Left lung (tissue), 10 donors: ENCODE measurements around the gene DSC3. TPM values are rescaled to one million over a fixed set of nuclear protein-coding genes. Genes with fewer than 3 reads are reported as not detected.
"Not testable (repeated sequence)": the region's sequence is repeated elsewhere in the genome, so short reads cannot be mapped to it uniquely, and the experiment has no call there.

ENCODE experiments used
- ATAC-seq: fragments of 200-7000 bp; cut with Tn5 transposase; one replicate; pipeline ENCODE4 v1.9.1; 2020; ENCODE audit warnings: moderate library complexity
- DNase-seq, 4 donors: peaks; one replicate each; pipeline ENCODE4 v3.0.0-alpha.2; 2013 to 2020
- H3K27ac ChIP-seq, 2 donors: fragments of 200-600 bp; sonication (generic) in 1 of 2; one replicate each; pipeline versions ENCODE4 v1.5.0 to v1.8.0; 2020 to 2021
- H3K27me3 ChIP-seq, 2 donors: fragments of 200-600 bp; sonication (generic) in 1 of 2; one replicate each; pipeline versions ENCODE4 v1.5.0 to v1.8.0; 2020 to 2021
- H3K36me3 ChIP-seq, 2 donors: fragments of 200-600 bp; sonication (generic) in 1 of 2; one replicate each; pipeline versions ENCODE4 v1.5.0 to v1.8.0; 2020 to 2021
- H3K4me1 ChIP-seq, 2 donors: fragments of 200-600 bp; one replicate each; pipeline ENCODE4 v1.8.0; 2021
- H3K4me3 ChIP-seq, 2 donors: fragments of 200-600 bp; sonication (generic) in 1 of 2; one replicate each; pipeline versions ENCODE4 v1.5.0 to v1.8.0; 2020 to 2021; ENCODE audit warnings: mild to moderate bottlenecking in 1 of 2
- H3K9me3 ChIP-seq, 2 donors: fragments of 200-600 bp; sonication (generic) in 1 of 2; one replicate each; pipeline versions ENCODE4 v1.5.0 to v1.8.0; 2020 to 2021
- intact Hi-C, 2 donors: fragments of 100-400 bp; cut with DNase I; formaldehyde crosslinking; loops; one replicate each; pipeline versions ENCODE4 v1.11.2 to v1.14.2; 2022
- polyA plus RNA-seq, 6 donors: library from polyadenylated mRNA; unstranded; fragments of 120-200 nt; gene quantifications; one replicate each; pipeline ENCODE4 v1.2.1, GENCODE V29; 2013; ENCODE audit not compliant: insufficient read length in 6 of 6
- total RNA-seq, 2 donors: library from RNA; stranded (reverse); fragmentation: NEBNext Ultra II Directional; extraction: Animal tissue kit (Norgen Biotek cat#: 25700); gene quantifications; one replicate each; pipeline ENCODE4 v1.2.1, GENCODE V29; 2021
- TF ChIP-seq, protein P1 (sequence below), 2 donors: fragments of 200-600 bp; sonication (generic) in 1 of 2; IDR thresholded peaks; one replicate each; pipeline versions ENCODE4 v1.5.0 to v1.8.0; 2021; ENCODE audit warnings: antibody characterized with exemption in 2 of 2
- donor health status: DM: no; HTN: yes; CAD: no.
- donor health status: DM: no; HTN: no; CAD: no.

DSC3 gene
- total and polyA plus RNA-seq, 8 donors: 0.14 to 0.97 (median 0.30) TPM; not detected in 1

DNA sequence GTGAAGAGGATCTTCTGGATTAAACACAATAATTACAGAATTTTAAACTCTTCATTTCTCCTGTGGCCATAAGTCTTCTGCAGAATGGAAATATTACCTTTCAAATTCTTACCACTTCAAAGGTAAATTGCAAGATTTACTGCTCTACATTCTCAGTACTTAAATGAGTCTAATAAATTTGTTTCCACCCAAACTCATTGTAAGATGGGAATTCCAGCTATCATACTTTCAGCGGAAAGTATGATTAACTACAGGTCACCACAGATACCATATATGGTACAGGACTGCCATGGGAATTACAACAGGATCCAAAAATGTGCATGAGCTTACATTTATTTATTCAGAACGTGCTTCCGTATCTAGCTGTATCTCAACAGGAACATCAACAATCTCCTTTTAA lies 3.1 kb downstream of the DSC3 start:
- ATAC-seq: no peak
- peaks cover 60 to 61% of the 10 kb centered on the region in 2 donors for H3K27me3 ChIP-seq
- TF ChIP-seq, protein P1, sequence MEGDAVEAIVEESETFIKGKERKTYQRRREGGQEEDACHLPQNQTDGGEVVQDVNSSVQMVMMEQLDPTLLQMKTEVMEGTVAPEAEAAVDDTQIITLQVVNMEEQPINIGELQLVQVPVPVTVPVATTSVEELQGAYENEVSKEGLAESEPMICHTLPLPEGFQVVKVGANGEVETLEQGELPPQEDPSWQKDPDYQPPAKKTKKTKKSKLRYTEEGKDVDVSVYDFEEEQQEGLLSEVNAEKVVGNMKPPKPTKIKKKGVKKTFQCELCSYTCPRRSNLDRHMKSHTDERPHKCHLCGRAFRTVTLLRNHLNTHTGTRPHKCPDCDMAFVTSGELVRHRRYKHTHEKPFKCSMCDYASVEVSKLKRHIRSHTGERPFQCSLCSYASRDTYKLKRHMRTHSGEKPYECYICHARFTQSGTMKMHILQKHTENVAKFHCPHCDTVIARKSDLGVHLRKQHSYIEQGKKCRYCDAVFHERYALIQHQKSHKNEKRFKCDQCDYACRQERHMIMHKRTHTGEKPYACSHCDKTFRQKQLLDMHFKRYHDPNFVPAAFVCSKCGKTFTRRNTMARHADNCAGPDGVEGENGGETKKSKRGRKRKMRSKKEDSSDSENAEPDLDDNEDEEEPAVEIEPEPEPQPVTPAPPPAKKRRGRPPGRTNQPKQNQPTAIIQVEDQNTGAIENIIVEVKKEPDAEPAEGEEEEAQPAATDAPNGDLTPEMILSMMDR (IDR thresholded peaks at IDR 0.05): no peak
- H3K27ac ChIP-seq: no peak overlapping the region
- intact Hi-C loops: no loop called here
- H3K4me3 ChIP-seq: no peak overlapping the region
- peaks cover 6 to 7% of the 10 kb centered on the region in 2 donors for H3K4me1 ChIP-seq
- H3K9me3 ChIP-seq: no peaks in the 10 kb centered on the region
- no peak for DNase-seq
- H3K36me3 ChIP-seq: no peaks in the 10 kb centered on the region

DNA sequence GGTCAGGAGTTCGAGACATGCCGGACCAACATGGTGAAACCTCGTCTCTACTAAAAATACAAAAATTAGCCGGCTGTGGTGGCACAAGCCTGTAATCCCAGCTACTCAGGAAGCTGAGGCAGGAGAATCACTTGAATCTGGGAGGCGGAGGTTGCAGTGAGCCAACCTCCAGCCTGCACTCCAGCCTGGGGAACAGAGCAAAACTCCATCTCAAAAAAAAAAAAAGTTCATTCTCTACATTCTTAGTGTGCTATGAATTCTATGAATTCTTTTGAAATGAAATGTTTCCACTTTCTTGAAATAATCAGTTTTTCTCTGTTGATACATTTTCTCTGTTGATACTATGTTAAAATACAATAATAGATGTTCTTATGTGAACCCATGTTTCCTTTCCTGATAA lies 4.9 kb downstream of the DSC3 start:
- peaks cover 44 to 47% of the 10 kb centered on the region in 2 donors for H3K27me3 ChIP-seq
- H3K9me3 ChIP-seq, ATAC-seq: not testable (repeated sequence)

DNA sequence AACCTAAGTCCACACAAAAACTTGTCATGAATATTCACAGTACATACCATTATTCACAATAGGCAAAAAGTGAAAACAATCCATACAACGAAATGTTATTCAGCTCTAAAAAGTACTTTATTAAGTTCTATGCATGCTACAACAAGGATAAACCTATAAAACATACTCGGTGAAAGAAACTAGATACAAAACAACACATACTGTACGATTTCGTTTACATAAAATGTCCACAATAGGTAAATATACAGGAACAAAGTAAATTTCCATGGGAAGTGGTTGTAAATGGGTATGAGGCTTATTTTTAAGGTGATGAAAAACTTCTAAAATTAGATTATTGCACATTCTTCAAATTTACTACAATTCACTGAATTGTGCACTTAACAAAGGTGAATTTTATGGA lies 8.0 kb downstream of the DSC3 start:
- Histone ChIP-seq H3K4me1 (no peaks in the 10 kb centered on the region), H3K4me3 (no peak overlapping the region), H3K9me3 (peaks cover 0 to 4% of the 10 kb centered on the region in 2 donors), H3K27me3 (peaks cover 12 to 16% of the 10 kb centered on the region in 2 donors), H3K36me3 (no peaks in the 10 kb centered on the region), H3K27ac (no peak overlapping the region)
- no peak for DNase-seq
- intact Hi-C loops: no loop called here
- no peak for ATAC-seq
- TF ChIP-seq, protein P1 (IDR thresholded peaks at IDR 0.05): no peak

More for the DNA sequence above, 4.9 kb downstream of the DSC3 start:
- intact Hi-C loops, H3K4me1 ChIP-seq, DNase-seq, H3K27ac ChIP-seq, H3K36me3 ChIP-seq, H3K4me3 ChIP-seq: not testable (repeated sequence)

DNA sequence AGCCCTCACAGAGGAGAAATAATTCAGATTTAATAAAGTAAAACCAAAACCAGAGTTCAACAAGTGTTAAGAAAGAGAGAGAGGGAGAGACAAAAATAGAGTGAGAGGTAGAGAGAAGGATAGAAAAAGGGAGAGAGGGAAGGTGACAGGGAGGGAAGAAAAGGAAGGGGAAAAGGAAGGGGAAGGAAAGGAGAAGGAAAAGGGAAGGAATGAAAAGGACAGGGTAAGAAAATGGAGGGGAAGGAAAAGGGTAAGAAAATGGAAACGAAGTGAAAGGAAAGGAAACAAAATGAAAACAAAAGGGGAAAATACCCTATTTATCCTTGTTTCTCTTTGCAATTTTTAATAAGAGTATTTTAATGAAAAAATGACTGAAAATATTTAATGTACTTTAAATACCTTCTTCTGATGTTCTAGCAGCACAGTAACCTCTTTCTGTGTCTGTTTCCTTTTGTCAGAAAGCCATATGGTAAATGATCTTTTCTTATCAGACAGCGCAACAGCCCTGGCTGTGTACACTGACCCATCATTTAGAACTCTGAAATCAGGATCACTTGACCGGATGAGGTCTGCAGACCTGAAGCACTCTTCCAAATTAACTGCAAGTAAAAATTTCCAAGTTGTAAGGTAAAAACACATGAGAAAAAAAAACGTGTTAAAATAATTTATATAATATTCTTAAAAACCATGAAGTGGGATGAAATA lies 11.8 kb downstream of the DSC3 start:
- no peak for DNase-seq
- Histone ChIP-seq H3K4me1 (no peaks in the 10 kb centered on the region), H3K36me3 (no peaks in the 10 kb centered on the region), H3K27ac (no peak overlapping the region), H3K27me3 (no peaks in the 10 kb centered on the region), H3K4me3 (no peak overlapping the region), H3K9me3 (peaks cover 0 to 4% of the 10 kb centered on the region in 2 donors)
- TF ChIP-seq, protein P1 (IDR thresholded peaks at IDR 0.05): no peak
- intact Hi-C loops: no loop called here
- no peak for ATAC-seq

DNA sequence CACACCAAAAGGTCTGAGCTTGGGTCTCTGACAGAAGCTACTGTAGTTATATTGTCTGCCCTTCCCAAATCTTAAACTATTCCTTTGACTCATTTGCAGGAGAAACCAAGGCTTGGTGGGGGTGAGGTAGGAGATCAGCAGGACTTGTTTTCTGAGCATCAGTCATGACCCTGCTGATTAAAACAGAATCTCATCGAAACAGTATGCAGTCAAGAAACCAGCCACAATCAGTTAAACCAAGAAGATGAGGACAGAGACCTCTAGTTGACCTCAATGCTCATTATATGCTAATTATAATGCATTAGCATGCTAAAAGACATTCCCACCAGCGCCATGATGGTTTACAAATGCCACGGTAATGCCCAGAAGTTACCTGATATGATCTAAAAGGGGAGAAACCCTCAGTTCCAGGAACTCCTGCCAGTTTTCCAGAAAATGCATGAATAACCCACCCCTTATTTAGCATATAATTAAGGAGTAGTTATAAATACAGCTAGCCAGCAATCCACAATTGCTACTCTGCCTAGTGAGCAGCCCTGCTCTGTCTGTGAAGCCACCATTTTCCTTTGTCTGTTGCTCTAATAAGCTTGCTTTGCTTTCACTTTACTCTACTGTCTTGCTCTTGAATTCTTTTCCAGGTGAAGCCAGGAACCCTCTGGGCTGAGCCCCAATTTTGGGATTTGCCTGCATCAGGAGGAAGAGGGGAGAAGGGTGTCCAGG lies 26.7 kb downstream of the DSC3 start:
- H3K9me3 ChIP-seq: no peaks in the 10 kb centered on the region
- no peaks in the 10 kb centered on the region for H3K36me3 ChIP-seq
- no peak overlapping the region for H3K4me3 ChIP-seq
- ATAC-seq (no peak), DNase-seq (no peak)
- H3K4me1 ChIP-seq: no peaks in the 10 kb centered on the region
- intact Hi-C loops: no loop called here
- TF ChIP-seq, protein P1 (IDR thresholded peaks at IDR 0.05): no peak
- no peak overlapping the region for H3K27ac ChIP-seq
- H3K27me3 ChIP-seq: no peaks in the 10 kb centered on the region

DNA sequence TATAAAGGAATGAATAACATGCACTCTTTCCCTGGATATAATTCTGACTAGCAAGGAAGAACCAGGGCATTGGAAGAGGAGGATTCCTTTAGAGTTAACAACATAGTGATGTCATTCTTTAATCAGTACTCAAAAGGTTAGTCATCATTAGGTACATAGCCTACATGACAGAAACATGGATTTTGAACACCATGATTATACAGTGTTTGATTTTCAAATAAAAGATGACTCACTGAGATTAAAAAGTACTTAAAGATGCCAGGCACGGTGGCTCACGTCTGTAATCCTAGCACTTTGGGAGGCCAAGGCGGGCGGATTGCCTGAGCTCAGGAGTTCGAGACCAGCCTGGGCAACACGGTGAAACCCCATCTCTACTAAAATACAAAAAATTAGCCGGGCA lies 31.1 kb downstream of the DSC3 start:
- H3K4me1 ChIP-seq, H3K9me3 ChIP-seq, H3K36me3 ChIP-seq, intact Hi-C loops, H3K27me3 ChIP-seq, DNase-seq, H3K4me3 ChIP-seq, H3K27ac ChIP-seq: not testable (repeated sequence)
- peak; percentile 90 for ATAC-seq
